ENCODE data around the gene ZNF280A.

Gene ZNF280A

DNA sequence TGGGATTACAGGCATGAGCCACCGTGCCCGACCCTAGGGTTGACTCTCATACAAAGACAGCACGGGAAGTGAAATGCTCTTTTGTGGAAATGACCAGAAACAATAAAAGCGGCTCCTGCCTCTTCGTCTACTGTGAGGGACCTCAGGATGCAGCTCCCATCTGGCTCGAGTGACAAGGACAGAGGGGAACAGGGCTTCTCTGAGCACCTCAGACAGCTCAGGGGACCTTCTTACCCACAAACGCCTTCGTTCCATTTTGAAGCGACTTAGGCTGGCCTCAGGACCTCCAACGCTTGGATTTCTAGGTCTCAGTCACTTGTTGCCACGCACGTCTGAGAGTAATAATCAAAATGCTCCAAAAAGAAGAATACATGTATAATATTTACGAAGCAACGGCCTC lies 36.5 kb upstream of the ZNF280A start:
- peak overlapping the region; percentile 93 for H3K27ac ChIP-seq (replicated peaks)
- no peaks in the 10 kb centered on the region for H3K27me3 ChIP-seq (ENCODE audit: insufficient read depth, poor library complexity, severe bottlenecking)
- TF ChIP-seq, protein P1, sequence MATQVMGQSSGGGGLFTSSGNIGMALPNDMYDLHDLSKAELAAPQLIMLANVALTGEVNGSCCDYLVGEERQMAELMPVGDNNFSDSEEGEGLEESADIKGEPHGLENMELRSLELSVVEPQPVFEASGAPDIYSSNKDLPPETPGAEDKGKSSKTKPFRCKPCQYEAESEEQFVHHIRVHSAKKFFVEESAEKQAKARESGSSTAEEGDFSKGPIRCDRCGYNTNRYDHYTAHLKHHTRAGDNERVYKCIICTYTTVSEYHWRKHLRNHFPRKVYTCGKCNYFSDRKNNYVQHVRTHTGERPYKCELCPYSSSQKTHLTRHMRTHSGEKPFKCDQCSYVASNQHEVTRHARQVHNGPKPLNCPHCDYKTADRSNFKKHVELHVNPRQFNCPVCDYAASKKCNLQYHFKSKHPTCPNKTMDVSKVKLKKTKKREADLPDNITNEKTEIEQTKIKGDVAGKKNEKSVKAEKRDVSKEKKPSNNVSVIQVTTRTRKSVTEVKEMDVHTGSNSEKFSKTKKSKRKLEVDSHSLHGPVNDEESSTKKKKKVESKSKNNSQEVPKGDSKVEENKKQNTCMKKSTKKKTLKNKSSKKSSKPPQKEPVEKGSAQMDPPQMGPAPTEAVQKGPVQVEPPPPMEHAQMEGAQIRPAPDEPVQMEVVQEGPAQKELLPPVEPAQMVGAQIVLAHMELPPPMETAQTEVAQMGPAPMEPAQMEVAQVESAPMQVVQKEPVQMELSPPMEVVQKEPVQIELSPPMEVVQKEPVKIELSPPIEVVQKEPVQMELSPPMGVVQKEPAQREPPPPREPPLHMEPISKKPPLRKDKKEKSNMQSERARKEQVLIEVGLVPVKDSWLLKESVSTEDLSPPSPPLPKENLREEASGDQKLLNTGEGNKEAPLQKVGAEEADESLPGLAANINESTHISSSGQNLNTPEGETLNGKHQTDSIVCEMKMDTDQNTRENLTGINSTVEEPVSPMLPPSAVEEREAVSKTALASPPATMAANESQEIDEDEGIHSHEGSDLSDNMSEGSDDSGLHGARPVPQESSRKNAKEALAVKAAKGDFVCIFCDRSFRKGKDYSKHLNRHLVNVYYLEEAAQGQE (IDR thresholded peaks at IDR 0.05; ENCODE audit: insufficient replicate concordance, low read depth): no peak
- TF ChIP-seq SPI1 (IDR thresholded peaks at IDR 0.05; ENCODE audit: borderline replicate concordance, low read depth): no peak
- no peak for TF ChIP-seq POLR2AphosphoS5 (IDR thresholded peaks at IDR 0.05; ENCODE audit: low read depth)
- no peak for TF ChIP-seq GABPA (IDR thresholded peaks at IDR 0.05; ENCODE audit: low read depth)
- DNase-seq (ENCODE audit: low read depth in 1 of 2, low spot score in 1 of 2): no peak
- peak overlapping the region; percentile 57 for H3K4me3 ChIP-seq (replicated peaks; ENCODE audit: insufficient read depth, low read length)

DNA sequence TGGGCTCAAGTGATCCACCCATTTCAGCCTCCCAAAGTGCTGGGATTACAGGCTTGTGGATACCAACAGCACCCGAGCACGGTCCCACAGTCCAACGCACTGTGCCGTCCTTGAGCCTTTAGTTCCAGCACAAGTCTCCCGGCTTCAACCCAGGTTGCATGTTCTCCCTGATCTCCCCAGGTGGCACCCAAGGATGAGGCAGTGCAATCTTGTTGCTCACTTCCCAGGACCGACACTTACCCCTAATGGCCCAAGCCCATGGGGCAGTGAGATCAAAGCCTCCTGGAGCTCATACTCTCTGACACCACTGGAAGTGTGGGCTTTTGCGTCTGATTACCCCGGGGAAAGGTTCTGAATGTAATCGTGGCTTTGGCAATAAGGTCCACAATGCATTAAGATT lies 35.5 kb upstream of the ZNF280A start:
- DNase-seq (ENCODE audit: low read depth in 1 of 2, low spot score in 1 of 2): no peak
- TF ChIP-seq, protein P1 (IDR thresholded peaks at IDR 0.05; ENCODE audit: insufficient replicate concordance, low read depth): no peak
- TF ChIP-seq SPI1 (IDR thresholded peaks at IDR 0.05; ENCODE audit: borderline replicate concordance, low read depth) (no peak), POLR2AphosphoS5 (IDR thresholded peaks at IDR 0.05; ENCODE audit: low read depth) (no peak), GABPA (IDR thresholded peaks at IDR 0.05; ENCODE audit: low read depth) (no peak)
- TF ChIP-seq, protein P2, sequence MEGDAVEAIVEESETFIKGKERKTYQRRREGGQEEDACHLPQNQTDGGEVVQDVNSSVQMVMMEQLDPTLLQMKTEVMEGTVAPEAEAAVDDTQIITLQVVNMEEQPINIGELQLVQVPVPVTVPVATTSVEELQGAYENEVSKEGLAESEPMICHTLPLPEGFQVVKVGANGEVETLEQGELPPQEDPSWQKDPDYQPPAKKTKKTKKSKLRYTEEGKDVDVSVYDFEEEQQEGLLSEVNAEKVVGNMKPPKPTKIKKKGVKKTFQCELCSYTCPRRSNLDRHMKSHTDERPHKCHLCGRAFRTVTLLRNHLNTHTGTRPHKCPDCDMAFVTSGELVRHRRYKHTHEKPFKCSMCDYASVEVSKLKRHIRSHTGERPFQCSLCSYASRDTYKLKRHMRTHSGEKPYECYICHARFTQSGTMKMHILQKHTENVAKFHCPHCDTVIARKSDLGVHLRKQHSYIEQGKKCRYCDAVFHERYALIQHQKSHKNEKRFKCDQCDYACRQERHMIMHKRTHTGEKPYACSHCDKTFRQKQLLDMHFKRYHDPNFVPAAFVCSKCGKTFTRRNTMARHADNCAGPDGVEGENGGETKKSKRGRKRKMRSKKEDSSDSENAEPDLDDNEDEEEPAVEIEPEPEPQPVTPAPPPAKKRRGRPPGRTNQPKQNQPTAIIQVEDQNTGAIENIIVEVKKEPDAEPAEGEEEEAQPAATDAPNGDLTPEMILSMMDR (IDR thresholded peaks at IDR 0.05; ENCODE audit: insufficient read depth, low read length): no peak
- no peaks in the 10 kb centered on the region for H3K27me3 ChIP-seq (ENCODE audit: insufficient read depth, poor library complexity, severe bottlenecking)
- H3K27ac ChIP-seq (replicated peaks): no peak overlapping the region
- no peak overlapping the region for H3K4me3 ChIP-seq (replicated peaks; ENCODE audit: insufficient read depth, low read length)

DNA sequence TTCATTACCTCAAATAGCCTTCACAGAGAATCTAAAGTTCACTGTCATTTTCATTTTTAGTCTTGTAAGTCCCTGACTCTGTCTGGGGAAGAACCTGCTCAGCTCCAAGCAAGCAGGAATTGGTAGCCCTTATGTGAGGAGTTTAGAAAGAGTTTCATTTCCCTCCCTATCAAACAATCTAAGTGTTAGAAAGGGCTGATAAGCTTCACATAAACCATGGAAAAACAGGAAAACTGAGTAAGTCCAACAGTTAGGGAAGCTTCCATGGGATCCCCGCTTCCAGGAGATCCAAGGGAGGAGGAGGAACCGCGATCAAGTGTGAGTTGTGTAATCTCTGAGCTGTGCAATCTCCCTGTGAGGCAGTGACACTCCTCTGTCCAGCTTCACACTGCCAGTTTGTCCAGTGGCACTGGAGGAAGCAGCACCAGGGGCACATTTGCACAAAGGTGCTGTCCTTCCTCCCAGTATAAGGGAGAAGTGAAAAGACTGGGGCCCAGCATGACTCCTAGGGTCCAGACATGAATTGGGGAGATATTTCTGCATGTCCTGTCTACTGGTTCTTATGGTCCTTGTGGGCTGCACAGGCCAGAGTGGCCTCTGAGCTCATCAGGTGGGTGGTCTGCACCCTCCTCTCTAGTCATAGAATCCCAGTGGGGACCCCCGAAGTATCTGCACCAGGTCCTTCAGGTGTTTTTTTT lies 34.7 kb upstream of the ZNF280A start:
- Histone ChIP-seq H3K4me3 (replicated peaks; ENCODE audit: insufficient read depth, low read length) (no peak overlapping the region), H3K27ac (replicated peaks) (0 out of 2 replicates have a peak overlapping the region, but pooled peaks have one; percentile 6), H3K27me3 (ENCODE audit: insufficient read depth, poor library complexity, severe bottlenecking) (no peaks in the 10 kb centered on the region)
- TF ChIP-seq, protein P2 (IDR thresholded peaks at IDR 0.05; ENCODE audit: insufficient read depth, low read length): no peak
- TF ChIP-seq SPI1 (IDR thresholded peaks at IDR 0.05; ENCODE audit: borderline replicate concordance, low read depth) (no peak), POLR2AphosphoS5 (IDR thresholded peaks at IDR 0.05; ENCODE audit: low read depth) (no peak), GABPA (IDR thresholded peaks at IDR 0.05; ENCODE audit: low read depth) (no peak)
- TF ChIP-seq, protein P1 (IDR thresholded peaks at IDR 0.05; ENCODE audit: insufficient replicate concordance, low read depth): no peak
- peak in 1 of 2 experiments; percentile 50 for DNase-seq (ENCODE audit: low read depth in 1 of 2, low spot score in 1 of 2)

Measured in HL-60 (cell line).